ENCODE data around the gene ID4.
"Not testable (repeated sequence)": the region's sequence is repeated elsewhere in the genome, so short reads cannot be mapped to it uniquely, and the experiment has no call there.

Gene ID4

GRCh38 chr6:19833947-19834346 lies 3.2 kb upstream of the ID4 start:
- DNase-seq (ENCODE audit: low spot score) = no peak

DNA sequence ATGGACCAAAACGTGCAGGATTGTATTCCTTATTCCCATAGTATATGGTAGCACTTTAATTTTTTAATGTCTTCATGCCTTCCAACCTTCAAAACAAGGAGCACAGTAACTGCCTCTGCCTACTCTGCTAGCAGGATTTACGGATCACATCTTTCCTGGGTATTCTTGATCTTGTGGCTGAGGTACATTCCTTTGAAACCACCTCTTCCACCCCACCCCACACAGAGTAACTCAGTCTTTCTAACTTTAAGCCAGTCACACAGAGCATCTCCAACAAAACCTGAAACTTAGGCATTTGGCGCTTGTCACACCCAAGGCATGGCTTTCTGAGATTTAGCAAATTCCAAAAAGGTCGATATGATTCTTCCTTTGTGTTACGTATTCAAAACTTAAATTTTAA lies 2.3 kb upstream of the ID4 start:
- DNase-seq (ENCODE audit: low spot score) = no peak

DNA sequence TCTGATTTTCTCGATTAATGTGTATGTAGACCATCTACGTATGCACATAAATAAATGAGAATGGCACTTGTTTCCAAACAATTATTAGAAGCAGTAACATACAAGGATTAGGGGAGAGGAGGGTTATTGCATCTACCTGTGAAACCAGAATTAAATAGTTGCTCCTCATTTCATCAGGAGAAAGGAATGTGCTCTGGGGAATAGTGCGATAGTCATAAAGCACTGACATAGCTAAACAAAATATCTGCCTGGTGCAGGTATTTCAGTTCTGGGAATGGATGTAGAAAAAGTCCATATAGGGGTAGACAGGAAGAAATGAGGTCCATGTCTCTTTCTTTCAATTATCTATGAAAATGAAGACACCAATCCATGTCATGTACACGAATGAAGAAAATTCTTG lies 1.6 kb upstream of the ID4 start:
- no peak for DNase-seq (ENCODE audit: low spot score)

DNA sequence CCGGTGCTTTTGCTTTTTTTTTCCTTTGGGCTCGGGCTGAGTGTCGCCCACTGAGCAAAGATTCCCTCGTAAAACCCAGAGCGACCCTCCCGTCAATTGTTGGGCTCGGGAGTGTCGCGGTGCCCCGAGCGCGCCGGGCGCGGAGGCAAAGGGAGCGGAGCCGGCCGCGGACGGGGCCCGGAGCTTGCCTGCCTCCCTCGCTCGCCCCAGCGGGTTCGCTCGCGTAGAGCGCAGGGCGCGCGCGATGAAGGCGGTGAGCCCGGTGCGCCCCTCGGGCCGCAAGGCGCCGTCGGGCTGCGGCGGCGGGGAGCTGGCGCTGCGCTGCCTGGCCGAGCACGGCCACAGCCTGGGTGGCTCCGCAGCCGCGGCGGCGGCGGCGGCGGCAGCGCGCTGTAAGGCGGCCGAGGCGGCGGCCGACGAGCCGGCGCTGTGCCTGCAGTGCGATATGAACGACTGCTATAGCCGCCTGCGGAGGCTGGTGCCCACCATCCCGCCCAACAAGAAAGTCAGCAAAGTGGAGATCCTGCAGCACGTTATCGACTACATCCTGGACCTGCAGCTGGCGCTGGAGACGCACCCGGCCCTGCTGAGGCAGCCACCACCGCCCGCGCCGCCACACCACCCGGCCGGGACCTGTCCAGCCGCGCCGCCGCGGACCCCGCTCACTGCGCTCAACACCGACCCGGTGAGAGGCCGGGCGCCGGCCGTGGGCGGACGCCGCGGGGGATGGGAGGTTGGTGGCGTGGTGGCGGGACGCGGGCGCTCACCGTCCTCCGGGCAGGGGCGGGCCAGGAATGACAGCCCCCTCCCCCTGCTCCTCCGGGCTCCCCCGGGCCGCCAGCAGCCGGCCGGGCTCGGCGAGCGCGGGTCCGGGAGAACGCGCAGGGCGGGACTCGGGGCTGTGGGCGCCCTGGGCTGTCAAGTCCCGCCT lies 606 bp downstream of the ID4 start:
- DNase-seq (ENCODE audit: low spot score) = peak; percentile 34

GRCh38 chr6:19838442-19839236 lies 1.5 kb downstream of the ID4 start:
- DNase-seq (ENCODE audit: low spot score) = peak; percentile 30

DNA sequence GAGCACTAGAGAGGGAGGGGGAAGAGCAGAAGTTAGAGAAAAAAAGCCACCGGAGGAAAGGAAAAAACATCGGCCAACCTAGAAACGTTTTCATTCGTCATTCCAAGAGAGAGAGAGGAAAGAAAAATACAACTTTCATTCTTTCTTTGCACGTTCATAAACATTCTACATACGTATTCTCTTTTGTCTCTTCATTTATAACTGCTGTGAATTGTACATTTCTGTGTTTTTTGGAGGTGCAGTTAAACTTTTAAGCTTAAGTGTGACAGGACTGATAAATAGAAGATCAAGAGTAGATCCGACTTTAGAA lies 2.0 kb downstream of the ID4 start:
- no peak for DNase-seq (ENCODE audit: low spot score)

DNA sequence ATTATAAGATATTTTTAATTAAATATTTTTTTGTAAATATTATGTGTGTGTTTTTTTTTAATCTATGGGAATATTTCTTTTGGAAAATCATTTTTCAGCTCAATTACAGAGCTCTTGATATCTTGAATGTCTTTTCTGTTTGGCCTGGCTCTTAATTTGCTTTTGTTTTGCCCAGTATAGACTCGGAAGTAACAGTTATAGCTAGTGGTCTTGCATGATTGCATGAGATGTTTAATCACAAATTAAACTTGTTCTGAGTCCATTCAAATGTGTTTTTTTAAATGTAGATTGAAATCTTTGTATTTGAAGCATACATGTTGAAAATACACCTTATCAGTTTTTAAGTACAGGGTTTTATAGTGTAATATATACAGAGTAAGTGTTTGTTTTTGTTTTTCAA lies 2.6 kb downstream of the ID4 start:
- DNase-seq (ENCODE audit: low spot score) = no peak

DNA sequence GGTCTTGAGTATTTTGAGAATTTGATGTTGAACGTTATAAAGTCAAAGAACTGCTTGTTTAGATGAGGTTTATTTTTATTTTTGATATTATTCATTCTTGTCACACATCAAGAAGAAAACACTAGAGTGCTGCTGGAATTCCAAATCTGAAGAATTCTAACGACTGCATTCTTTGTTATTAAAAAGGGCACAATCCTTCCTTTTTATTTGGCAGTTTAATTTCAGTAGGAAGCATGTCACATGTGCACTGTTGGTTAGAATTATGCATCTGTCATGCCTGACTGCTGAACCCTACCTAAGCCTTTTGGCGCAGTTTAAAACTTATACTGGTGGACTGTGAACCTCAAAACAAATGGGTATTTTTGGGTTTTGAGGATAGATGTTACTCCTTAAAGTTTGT lies 4.0 kb downstream of the ID4 start:
- DNase-seq (ENCODE audit: low spot score) = no peak

DNA sequence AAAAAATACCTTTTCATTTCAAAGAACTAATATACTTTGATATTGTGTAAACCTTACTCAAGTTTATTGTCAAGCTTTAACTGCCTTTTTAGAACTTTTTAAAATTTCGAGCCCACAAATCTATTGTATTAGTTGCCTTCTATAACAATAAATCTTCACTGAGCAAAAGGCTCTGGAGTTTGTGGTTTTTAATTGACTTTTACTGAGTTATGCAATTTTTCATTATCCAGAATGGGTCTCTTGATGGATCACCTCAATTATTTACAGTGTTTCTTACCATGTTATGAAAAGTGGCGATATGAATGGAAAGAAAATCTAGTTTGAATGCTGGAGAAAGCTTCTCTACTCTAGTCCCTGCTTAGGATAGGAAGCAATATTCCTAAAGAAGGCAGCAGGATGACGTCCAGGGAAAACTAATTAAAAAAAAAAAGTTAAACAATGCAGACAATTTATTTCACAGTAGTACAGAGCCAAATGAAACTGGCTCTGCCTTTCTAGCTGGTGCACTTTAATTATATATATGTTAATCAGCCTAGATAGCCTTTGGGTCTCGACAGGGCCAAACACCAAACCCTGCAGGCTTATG lies 5.0 kb downstream of the ID4 start:
- DNase-seq (ENCODE audit: low spot score) = no peak

GRCh38 chr6:19844689-19845088 lies 7.5 kb downstream of the ID4 start:
- no peak for DNase-seq (ENCODE audit: low spot score)

DNA sequence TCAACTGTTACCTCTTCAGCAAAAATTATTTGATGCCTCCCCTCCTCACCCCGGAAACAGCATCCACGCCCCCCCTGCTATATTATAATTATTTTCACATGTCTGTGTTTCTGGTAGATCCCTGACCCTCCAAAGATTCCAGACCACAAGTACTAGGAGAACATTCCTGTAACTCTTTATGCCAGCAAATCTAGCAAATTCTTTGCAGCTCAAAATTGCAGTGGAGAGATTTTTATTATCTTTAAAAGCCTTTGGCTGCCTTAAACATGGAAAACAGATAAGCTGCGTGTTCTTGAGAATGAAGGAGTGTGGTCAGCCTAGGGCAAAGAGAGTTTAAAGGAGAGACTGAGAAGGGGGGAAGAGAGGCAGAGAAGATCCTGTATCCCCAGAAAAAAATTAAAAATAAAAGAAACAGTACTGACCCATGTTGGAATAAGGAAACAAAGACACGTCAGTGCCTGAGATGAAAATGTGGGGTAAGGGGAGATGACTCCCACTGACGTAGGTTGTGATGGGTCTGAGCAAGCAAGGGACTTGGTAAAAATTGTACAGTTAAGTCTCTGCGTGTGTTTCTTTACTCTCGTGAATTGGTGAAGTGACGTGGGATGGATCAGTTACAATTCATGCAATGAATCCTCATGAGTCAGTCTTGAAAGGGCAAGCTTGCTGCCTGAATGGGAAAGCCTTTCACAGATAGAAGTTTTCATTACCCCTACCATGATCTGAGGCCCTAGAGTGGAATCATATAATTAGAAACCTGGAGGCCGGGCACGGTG lies 8.3 kb downstream of the ID4 start:
- no peak for DNase-seq (ENCODE audit: low spot score)

DNA sequence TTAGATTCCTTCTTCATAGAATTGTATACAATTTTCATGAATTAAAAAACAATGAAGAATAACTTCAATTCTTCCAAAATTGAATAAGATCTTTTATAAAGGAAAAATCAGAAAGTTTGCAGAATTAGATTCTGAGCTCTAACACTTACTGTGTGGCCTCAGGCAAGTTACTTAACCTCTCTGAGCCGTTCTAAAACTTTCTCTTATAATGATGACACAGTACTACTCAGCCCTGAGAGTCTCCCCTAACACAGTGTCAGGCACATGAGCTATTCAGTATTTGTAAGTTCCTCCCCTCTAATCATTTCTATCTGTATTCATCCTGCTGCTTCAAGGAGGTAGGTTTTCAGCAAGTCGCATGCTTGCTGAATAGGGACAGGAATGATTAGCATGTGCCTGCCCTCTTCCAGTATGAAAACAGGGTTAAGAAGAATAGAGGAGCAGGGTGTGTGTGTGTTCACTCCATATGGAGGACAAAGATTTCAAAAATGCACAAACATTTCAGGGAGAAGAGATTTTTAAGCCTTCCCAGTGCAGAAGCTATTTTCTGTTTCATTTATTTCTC lies 11.4 kb downstream of the ID4 start:
- DNase-seq (ENCODE audit: low spot score) = no peak

DNA sequence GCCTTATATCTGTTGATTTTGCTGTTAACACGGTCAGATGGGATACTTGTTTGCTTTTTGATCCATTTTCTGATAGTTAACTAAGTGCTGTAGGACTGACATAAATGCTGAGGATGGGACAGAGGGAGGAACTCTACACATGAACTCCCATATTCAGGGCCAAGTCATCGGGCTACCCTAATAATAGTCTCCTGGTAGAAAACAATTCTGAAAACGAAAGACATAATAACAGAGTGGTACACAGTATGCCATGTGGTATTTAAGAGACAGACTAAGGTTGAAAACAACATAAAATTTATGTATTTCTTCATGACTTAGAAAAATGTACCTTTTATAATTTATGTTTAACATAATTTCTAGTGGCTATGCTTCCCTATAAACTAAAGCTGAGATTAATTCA lies 12.0 kb downstream of the ID4 start:
- DNase-seq (ENCODE audit: low spot score) = no peak

DNA sequence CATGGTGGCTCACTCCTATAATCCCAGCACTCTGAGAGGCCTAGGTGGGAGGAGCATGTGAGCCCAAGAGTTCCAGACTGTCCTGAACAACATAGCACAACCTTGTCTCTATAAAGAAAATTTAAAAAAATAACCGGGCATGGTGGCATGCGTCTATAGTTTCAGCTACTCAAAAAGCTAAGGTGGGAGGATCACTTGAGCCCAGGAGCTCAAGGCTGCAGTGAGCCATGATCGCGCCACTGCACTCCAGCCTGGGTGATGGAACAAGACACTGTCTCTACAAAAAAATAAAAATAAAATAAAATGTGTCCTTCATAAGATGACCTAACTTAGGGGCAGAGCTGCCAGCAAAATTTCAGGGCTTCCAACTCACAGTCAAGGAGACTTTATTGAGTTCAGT lies 12.6 kb downstream of the ID4 start:
- DNase-seq (ENCODE audit: low spot score) = no peak

GRCh38 chr6:19851241-19852089 lies 14.3 kb downstream of the ID4 start:
- peak; percentile 79 for DNase-seq (ENCODE audit: low spot score)

GRCh38 chr6:19852090-19852457 lies 14.9 kb downstream of the ID4 start:
- no peak for DNase-seq (ENCODE audit: low spot score)

DNA sequence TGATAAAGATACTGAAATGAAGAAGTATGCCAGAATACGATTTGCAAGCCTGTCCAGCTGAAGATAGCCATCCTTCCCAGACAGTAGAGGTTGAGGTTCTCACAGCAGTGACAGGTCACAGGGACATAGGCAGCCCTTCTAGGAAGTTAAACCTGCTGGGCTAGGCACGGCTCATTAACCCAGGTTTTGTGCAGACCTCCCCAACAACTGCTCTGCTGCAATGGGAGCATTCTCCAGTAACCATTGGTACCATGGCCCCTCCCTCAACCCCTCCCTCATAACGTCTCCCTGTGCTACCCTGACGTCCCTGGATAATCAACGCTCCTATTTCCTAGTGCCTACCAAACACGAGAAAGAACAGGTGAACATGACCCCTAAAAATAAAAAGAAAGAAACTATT lies 15.8 kb downstream of the ID4 start:
- DNase-seq (ENCODE audit: low spot score) = no peak

- not testable (repeated sequence) for DNase-seq (ENCODE audit: low spot score)
These were observed 17.3 kb downstream of the ID4 start for GRCh38 chr6:19854421-19855015.

DNA sequence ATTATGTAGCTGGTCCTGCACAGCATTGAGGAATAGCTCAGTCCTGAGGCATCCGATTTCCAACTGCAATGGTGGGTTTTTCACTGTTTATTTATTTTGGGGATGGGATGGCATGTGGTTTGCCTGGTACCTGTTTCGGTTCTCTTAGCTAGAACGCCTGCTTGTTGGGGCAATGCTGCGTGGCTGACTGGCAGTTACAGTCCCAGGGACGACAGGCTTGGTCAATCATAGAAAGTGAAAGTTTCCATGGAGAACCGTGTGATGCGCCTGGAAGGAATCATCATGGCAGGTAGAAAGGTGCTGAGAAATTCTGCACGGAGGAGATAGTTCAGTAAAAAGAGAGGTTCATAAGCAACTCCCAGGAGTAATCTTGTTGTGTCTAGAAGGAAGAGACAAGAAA lies 18.4 kb downstream of the ID4 start:
- DNase-seq (ENCODE audit: low spot score) = no peak

GRCh38 chr6:19857139-19857538 lies 20.0 kb downstream of the ID4 start:
- DNase-seq (ENCODE audit: low spot score) = no peak

- DNase-seq (ENCODE audit: low spot score) = no peak
These were observed 20.5 kb downstream of the ID4 start for GRCh38 chr6:19857703-19858102.

Measured in HuH-7 (cell line).